Ectodermal cell (in vitro differentiated cells): ENCODE data around the gene GRID2.

Experiments used
- H3K27ac ChIP-seq: 2 replicates; pipeline ENCODE4 v1.7.0; 2013; ENCODE audit warnings: mild to moderate bottlenecking, low read depth, low read length; ENCODE audit not compliant: insufficient read depth, poor library complexity, severe bottlenecking
- H3K27me3 ChIP-seq: 2 replicates; pipeline ENCODE4 v1.7.0; 2013; ENCODE audit warnings: mild to moderate bottlenecking, low read length; ENCODE audit not compliant: insufficient read depth, control insufficient read depth, poor library complexity, severe bottlenecking
- H3K36me3 ChIP-seq: one replicate; pipeline ENCODE4 v1.7.0; 2013; ENCODE audit warnings: low read length; ENCODE audit not compliant: control insufficient read depth, insufficient read depth
- H3K4me1 ChIP-seq: one replicate; pipeline ENCODE4 v1.7.0; 2013; ENCODE audit warnings: low read length; ENCODE audit not compliant: control insufficient read depth, insufficient read depth
- H3K4me3 ChIP-seq: 2 replicates; pipeline ENCODE4 v1.7.0; 2013; ENCODE audit warnings: low read depth, low read length, control low read depth; ENCODE audit not compliant: insufficient read depth
- H3K9me3 ChIP-seq: 2 replicates; pipeline ENCODE4 v1.7.0; 2013; ENCODE audit warnings: mild to moderate bottlenecking, low read length, moderate library complexity; ENCODE audit not compliant: control insufficient read depth
- WGBS, 2 experiments: methylation state at CpG; one replicate each; pipeline ENCODE4 v1.1.7; 2013; ENCODE audit warnings: missing lambda C conversion rate in 2 of 2; 5-methylcytosine and 5-hydroxymethylcytosine counted together

The GRID2 gene

GRCh38 chr4:93184053-93184452 lies 880.3 kb downstream of the GRID2 start:
- WGBS, 2 experiments = 90 to 94% methylated on average over 2 of the region's 2 CpGs
- Histone ChIP-seq H3K4me1 (no peaks in the 10 kb centered on the region), H3K27ac (no peak overlapping the region), H3K27me3 (no peaks in the 10 kb centered on the region), H3K4me3 (no peak overlapping the region), H3K36me3 (no peaks in the 10 kb centered on the region), H3K9me3 (no peaks in the 10 kb centered on the region)

GRCh38 chr4:93186846-93187245 lies 883.1 kb downstream of the GRID2 start:
- 83 to 100% methylated on average over 1 of the region's 1 CpG for WGBS, 2 experiments
- no peak overlapping the region for H3K27ac ChIP-seq
- H3K4me3 ChIP-seq = no peak overlapping the region
- H3K9me3 ChIP-seq = no peaks in the 10 kb centered on the region
- no peaks in the 10 kb centered on the region for H3K36me3 ChIP-seq
- H3K4me1 ChIP-seq = no peaks in the 10 kb centered on the region
- no peaks in the 10 kb centered on the region for H3K27me3 ChIP-seq

- no peak overlapping the region for H3K4me3 ChIP-seq
- 92% methylated on average over 4 of the region's 4 CpGs for WGBS, 2 experiments
- H3K27me3 ChIP-seq = no peaks in the 10 kb centered on the region
- H3K27ac ChIP-seq = no peak overlapping the region
- no peaks in the 10 kb centered on the region for H3K9me3 ChIP-seq
- H3K4me1 ChIP-seq = no peaks in the 10 kb centered on the region
- no peaks in the 10 kb centered on the region for H3K36me3 ChIP-seq
These were observed 883.7 kb downstream of the GRID2 start for GRCh38 chr4:93187466-93187865.

GRCh38 chr4:93187892-93188291 lies 884.1 kb downstream of the GRID2 start:
- H3K4me3 ChIP-seq = no peak overlapping the region
- no peaks in the 10 kb centered on the region for H3K36me3 ChIP-seq
- H3K27ac ChIP-seq = no peak overlapping the region
- H3K27me3 ChIP-seq = no peaks in the 10 kb centered on the region
- no peaks in the 10 kb centered on the region for H3K4me1 ChIP-seq
- H3K9me3 ChIP-seq = no peaks in the 10 kb centered on the region
- WGBS, 2 experiments = 93 to 95% methylated on average over 4 of the region's 4 CpGs

- WGBS, 2 experiments = 32 to 39% methylated on average over 2 of the region's 2 CpGs
- Histone ChIP-seq H3K27me3 (no peaks in the 10 kb centered on the region), H3K36me3 (no peaks in the 10 kb centered on the region), H3K27ac (no peak overlapping the region), H3K4me1 (no peaks in the 10 kb centered on the region), H3K9me3 (no peaks in the 10 kb centered on the region), H3K4me3 (no peak overlapping the region)
These were observed 895.7 kb downstream of the GRID2 start for GRCh38 chr4:93199492-93199891.

GRCh38 chr4:93201471-93202096 lies 897.8 kb downstream of the GRID2 start:
- no peaks in the 10 kb centered on the region for H3K36me3 ChIP-seq
- H3K4me3 ChIP-seq = no peak overlapping the region
- H3K9me3 ChIP-seq = no peaks in the 10 kb centered on the region
- no peaks in the 10 kb centered on the region for H3K4me1 ChIP-seq
- H3K27ac ChIP-seq = no peak overlapping the region
- WGBS, 2 experiments = 92% methylated on average over 4 of the region's 4 CpGs
- no peaks in the 10 kb centered on the region for H3K27me3 ChIP-seq

- WGBS, 2 experiments = 93 to 95% methylated on average over 4 of the region's 4 CpGs
- H3K4me1 ChIP-seq = no peaks in the 10 kb centered on the region
- H3K36me3 ChIP-seq = no peaks in the 10 kb centered on the region
- H3K9me3 ChIP-seq = no peaks in the 10 kb centered on the region
- no peak overlapping the region for H3K27ac ChIP-seq
- no peak overlapping the region for H3K4me3 ChIP-seq
- no peaks in the 10 kb centered on the region for H3K27me3 ChIP-seq
These were observed 899.9 kb downstream of the GRID2 start for GRCh38 chr4:93203708-93204107.

GRCh38 chr4:93212250-93212649 lies 908.5 kb downstream of the GRID2 start:
- WGBS, 2 experiments = 97% methylated on average over 3 of the region's 3 CpGs
- H3K36me3 ChIP-seq = no peaks in the 10 kb centered on the region
- no peak overlapping the region for H3K4me3 ChIP-seq
- peaks cover 2% of the 10 kb centered on the region for H3K4me1 ChIP-seq
- no peaks in the 10 kb centered on the region for H3K27me3 ChIP-seq
- H3K9me3 ChIP-seq = no peaks in the 10 kb centered on the region
- H3K27ac ChIP-seq = no peak overlapping the region

GRCh38 chr4:93216646-93217045 lies 912.9 kb downstream of the GRID2 start:
- H3K9me3 ChIP-seq = no peaks in the 10 kb centered on the region
- H3K4me1 ChIP-seq = peaks cover 3% of the 10 kb centered on the region
- no peaks in the 10 kb centered on the region for H3K36me3 ChIP-seq
- no peak overlapping the region for H3K27ac ChIP-seq
- no peak overlapping the region for H3K4me3 ChIP-seq
- 94 to 96% methylated on average over 8 of the region's 8 CpGs for WGBS, 2 experiments
- H3K27me3 ChIP-seq = no peaks in the 10 kb centered on the region

GRCh38 chr4:93217431-93217830 lies 913.7 kb downstream of the GRID2 start:
- Histone ChIP-seq H3K36me3 (no peaks in the 10 kb centered on the region), H3K27me3 (no peaks in the 10 kb centered on the region), H3K4me3 (no peak overlapping the region), H3K27ac (no peak overlapping the region), H3K9me3 (no peaks in the 10 kb centered on the region), H3K4me1 (peaks cover 3% of the 10 kb centered on the region)
- 21 to 38% methylated on average over 2 of the region's 2 CpGs for WGBS, 2 experiments

- H3K36me3 ChIP-seq = no peaks in the 10 kb centered on the region
- H3K27ac ChIP-seq = no peak overlapping the region
- no peaks in the 10 kb centered on the region for H3K27me3 ChIP-seq
- no peaks in the 10 kb centered on the region for H3K9me3 ChIP-seq
- no peak overlapping the region for H3K4me3 ChIP-seq
- WGBS, 2 experiments = 94 to 96% methylated on average over 8 of the region's 8 CpGs
- H3K4me1 ChIP-seq = peaks cover 3% of the 10 kb centered on the region
These were observed 918.0 kb downstream of the GRID2 start for GRCh38 chr4:93221771-93222170.
